Right hindlimb (tissue), 1 donor: ENCODE results near the gene RABL6.
"Not testable (repeated sequence)": the region's sequence is repeated elsewhere in the genome, so short reads cannot be mapped to it uniquely, and the experiment has no call there.

Source experiments
- DNase-seq: peaks from one replicate; pipeline ENCODE4 v3.0.0-alpha.2; 2018

RABL6 gene

GRCh38 chr9:136837856-136838277 is 30.1 kb downstream of the RABL6 start:
- peak; percentile 15 for DNase-seq

- peak; percentile 27 for DNase-seq
Measured at GRCh38 chr9:136838314-136839228, 30.8 kb downstream of the RABL6 start.

- peak; percentile 21 for DNase-seq
Measured at GRCh38 chr9:136839229-136840139, 31.7 kb downstream of the RABL6 start.

- peak; percentile 36 for DNase-seq
Measured at GRCh38 chr9:136840140-136840876, 32.6 kb downstream of the RABL6 start.

GRCh38 chr9:136840877-136841645 is 33.3 kb downstream of the RABL6 start:
- DNase-seq: peak; percentile 83

- DNase-seq: not testable (repeated sequence)
Measured at GRCh38 chr9:136841646-136842379, 34.1 kb downstream of the RABL6 start.

- DNase-seq: peak; percentile 88
Measured at GRCh38 chr9:136842380-136842948, 34.7 kb downstream of the RABL6 start, which contains the start of gene AJM1. Gene AJM1 (plus strand): TSS chr9:136842478. CDS start chr9:136844415, 1,937 bp downstream.

GRCh38 chr9:136843159-136843800 is 35.5 kb downstream of the RABL6 start:
- DNase-seq: not testable (repeated sequence)

GRCh38 chr9:136843801-136844740 is 36.3 kb downstream of the RABL6 start:
- DNase-seq: peak; percentile 53

GRCh38 chr9:136844761-136845464 is 37.2 kb downstream of the RABL6 start:
- DNase-seq: no peak

GRCh38 chr9:136845465-136846260 is 37.9 kb downstream of the RABL6 start:
- DNase-seq: no peak

- peak; percentile 46 for DNase-seq
Measured at GRCh38 chr9:136846376-136847087, 38.8 kb downstream of the RABL6 start.

- peak; percentile 89 for DNase-seq
Measured at GRCh38 chr9:136847088-136847825, 39.5 kb downstream of the RABL6 start.

GRCh38 chr9:136847826-136848392 is 40.2 kb downstream of the RABL6 start:
- peak; percentile 91 for DNase-seq

GRCh38 chr9:136848393-136849037 is 40.8 kb downstream of the RABL6 start:
- no peak for DNase-seq
